Fibroblast of villous mesenchyme (primary cell): Measurements from ENCODE around the gene CDK5RAP3. TPM values are rescaled to one million over a fixed set of nuclear protein-coding genes. Genes with fewer than 3 reads are reported as not detected.
A peak's percentile ranks its signal among the peaks of the same experiment; 100 is the strongest.

Source experiments
- DNase-seq: peaks from one replicate; pipeline ENCODE4 v3.0.0-alpha.2; 2010; ENCODE audit warnings: low read depth
- H3K4me3 ChIP-seq: 2 replicates; pipeline ENCODE4 v1.5.1; 2011; ENCODE audit warnings: low read depth, mild to moderate bottlenecking, low read length
- CTCF ChIP-seq: IDR thresholded peaks from 2 replicates; pipeline ENCODE4 v1.5.1; 2012; ENCODE audit warnings: low read depth, mild to moderate bottlenecking, low read length; ENCODE audit not compliant: insufficient read depth
- total RNA-seq: library from RNA; depleted of rRNA; stranded (reverse); fragments of >200 nt; gene quantifications from 2 replicates; pipeline ENCODE4 v1.2.3, GENCODE V29; 2012

Gene CDK5RAP3
- total RNA-seq, 1 donor, result 32.4 TPM

- no peak for DNase-seq
- no peak overlapping the region for H3K4me3 ChIP-seq
- no peak for TF ChIP-seq CTCF
Observed at GRCh38 chr17:47975823-47976205, 4.9 kb downstream of the CDK5RAP3 start.

- no peak overlapping the region for H3K4me3 ChIP-seq
- TF ChIP-seq CTCF, result peak; percentile 72
- DNase-seq, result peak; percentile 63
Observed at GRCh38 chr17:47978324-47978723, 7.4 kb downstream of the CDK5RAP3 start.

- DNase-seq, result no peak
- no peak for TF ChIP-seq CTCF
Observed at GRCh38 chr17:47980541-47980940, 9.6 kb downstream of the CDK5RAP3 start.

GRCh38 chr17:47981462-47981861 is 10.5 kb downstream of the CDK5RAP3 start:
- DNase-seq, result no peak
- no peak for TF ChIP-seq CTCF
- no peak overlapping the region for H3K4me3 ChIP-seq

More at GRCh38 chr17:47980541-47980940, 9.6 kb downstream of the CDK5RAP3 start:
- no peak overlapping the region for H3K4me3 ChIP-seq

- no peak for DNase-seq
- H3K4me3 ChIP-seq, result no peak overlapping the region
- TF ChIP-seq CTCF, result no peak
Observed at GRCh38 chr17:47982091-47982617, 11.2 kb downstream of the CDK5RAP3 start.

GRCh38 chr17:47982645-47983390 is 11.9 kb downstream of the CDK5RAP3 start:
- no peak overlapping the region for H3K4me3 ChIP-seq
- no peak for TF ChIP-seq CTCF
- no peak for DNase-seq
